IPS DF 4.7 (cell line): ENCODE results near the gene RBM8A.

ENCODE experiments used
- DNase-seq: peaks from one replicate; pipeline ENCODE4 v3.0.0-alpha.2; 2013; ENCODE audit warnings: low spot score; ENCODE audit errors: extremely low read depth

RBM8A gene

DNA sequence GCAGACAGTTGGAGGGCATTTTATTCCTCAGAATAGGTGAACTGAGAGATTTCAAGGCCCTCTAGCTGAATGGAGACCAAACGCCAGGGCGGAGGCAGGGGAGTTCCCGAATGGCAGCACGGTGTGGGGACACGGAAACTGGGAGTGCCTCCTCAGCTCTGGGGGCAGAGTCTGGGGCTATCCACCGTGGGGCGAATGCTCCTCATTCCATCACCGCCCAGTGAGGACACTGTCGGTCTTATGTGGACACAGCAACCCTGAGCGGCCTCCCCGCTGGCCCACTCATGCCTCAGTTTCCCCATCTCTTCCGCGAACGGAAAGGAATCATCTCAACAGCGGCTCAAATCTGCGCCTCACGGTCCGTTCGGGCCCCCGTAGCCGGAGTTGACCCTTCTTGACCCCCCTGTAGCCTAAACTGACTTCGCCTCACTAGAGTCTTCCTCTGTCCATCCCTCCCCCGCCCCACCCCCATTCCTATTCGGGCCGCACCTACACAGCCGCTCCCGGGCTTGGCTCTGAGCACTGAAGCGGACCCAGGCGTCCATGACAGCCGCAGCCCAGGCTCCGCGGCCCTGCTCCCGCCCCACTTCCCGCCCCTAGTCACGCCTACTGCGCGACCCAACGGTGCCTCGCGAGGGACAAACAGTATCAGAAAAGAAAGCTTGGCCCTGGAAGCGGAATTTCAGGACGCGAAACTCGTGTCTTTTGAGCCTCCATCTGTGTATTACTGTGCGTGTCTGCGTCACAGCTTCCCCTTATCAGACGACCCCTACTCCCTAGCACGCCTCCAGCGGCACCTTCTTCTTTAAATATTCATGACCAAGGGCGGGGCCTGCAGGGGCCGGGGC is 8.9 kb downstream of the RBM8A start, which contains the start of gene PEX11B:
Gene PEX11B, minus strand, starts transcription at position 574 of the 848 bp plus-strand sequence. Its CDS starts 29 bp downstream, at position 545.
- DNase-seq, result no peak

DNA sequence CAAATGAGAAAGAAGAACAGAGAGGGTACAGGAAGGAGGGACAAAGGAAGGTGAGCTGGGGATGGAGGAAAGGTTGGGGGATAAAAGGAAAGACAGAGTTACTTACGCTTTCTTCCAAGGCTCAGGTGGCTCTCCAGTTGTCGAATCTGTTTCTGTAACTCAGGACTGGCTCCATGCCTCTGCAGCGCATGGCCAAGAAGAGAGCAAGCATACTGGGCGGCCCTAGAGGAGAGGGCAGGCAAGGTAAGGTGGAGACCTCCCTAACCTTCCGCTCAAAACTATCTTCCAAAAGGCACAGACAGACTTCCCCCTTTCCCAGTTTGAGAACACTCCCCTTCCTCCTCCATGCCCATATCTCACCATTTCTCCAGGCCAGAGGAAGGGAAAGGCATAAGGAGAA is 9.7 kb downstream of the RBM8A start:
- no peak for DNase-seq

DNA sequence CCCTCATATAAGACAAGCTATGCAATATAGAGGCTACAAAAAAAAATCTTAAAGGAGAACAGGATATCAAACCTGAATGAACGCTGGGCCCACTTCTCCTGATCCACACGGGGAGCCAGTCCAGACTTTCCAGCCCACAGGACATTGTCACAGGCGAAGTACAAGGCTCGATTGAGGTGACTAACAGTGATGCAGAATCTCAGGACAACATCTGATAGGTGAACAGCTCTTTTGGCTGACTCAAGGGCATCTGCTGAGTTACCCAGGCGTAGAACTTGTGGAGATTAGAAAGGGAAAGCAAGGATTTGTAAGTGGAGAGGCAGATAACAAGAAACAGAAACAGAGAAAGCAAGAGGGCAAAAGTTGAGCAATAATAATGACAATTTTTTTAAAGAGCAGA is 10.5 kb downstream of the RBM8A start:
- DNase-seq, result no peak

DNA sequence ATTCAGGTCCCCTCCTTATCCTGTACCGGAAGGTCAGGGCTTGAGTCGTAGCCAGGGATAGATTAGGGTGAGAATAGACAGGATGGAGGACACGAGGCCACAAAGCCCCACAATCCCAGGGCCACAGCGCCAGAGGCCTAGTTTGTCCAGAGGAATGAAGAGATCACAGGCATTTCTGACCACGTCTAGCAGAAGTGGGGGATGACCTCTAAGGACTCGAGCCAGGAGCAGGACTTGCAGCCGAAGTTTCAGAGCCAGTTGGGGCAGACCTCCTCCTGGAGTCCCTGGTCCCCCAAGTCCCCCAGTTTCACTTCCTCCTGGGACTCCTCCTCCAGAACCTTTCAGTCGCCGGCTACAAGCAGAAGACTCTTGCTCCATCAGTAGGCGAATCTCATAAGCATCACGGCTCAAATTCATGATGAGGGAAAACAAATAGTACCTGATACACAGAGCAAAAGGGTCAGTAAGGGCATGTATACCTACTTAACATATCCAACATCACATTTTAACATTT is 15.1 kb downstream of the RBM8A start:
- no peak for DNase-seq

DNA sequence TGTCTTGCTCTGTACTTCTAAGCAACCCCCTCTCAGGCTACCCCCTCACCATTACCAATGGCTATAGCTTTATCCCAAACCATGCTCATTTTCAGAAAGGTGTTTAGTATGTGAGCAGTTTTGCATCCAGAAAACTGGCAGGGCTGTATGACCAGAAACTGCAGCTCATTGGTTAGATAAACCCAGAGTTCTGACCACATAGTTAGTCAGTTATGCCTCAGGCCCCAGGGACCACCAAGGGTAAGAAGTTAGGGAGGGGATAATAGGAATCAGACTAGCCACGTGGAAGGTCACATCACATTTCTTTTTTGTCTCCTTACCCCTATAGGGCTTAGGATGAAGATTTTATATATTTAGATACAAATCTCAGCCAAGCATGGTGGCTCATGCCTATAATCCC is 18.6 kb downstream of the RBM8A start:
- DNase-seq, result no peak

DNA sequence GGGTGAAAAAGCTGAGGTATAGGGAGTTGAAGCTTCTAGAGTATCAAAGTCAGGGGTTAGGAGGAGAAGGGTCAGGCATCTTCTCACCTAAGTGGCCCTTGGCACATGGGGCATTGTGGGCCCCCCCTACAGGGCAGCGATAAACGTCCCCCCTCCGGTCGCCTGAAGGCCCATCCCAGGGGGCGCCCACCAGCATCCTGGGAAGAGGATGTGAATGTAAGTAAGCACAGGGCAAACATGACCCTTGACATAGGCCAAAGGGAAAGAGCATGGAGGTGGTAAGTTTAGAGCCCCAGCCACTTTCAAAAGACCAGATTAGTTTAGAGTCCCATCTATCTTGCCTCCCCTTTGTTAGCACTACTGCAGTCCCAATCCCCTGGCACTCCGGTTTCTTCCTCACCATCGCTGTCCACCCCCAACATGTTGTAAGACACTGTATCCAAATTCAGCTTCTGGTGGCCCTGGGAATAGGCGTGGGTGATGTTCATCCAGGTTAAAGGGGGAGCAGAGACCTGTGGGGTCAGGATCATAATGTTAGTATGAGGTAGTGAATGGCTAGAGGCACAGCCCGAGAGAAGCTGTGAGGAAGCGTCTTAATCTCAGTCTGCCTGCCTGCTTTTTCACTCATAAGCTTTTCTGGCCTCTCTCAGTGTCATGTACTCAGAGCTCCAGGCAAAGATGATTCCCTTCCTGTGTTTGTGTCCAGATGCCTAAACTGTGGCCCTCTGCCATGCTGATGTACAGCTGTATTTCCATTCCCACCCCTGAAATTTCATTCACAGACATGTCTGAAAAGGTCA is 20.1 kb downstream of the RBM8A start:
- DNase-seq, result no peak

DNA sequence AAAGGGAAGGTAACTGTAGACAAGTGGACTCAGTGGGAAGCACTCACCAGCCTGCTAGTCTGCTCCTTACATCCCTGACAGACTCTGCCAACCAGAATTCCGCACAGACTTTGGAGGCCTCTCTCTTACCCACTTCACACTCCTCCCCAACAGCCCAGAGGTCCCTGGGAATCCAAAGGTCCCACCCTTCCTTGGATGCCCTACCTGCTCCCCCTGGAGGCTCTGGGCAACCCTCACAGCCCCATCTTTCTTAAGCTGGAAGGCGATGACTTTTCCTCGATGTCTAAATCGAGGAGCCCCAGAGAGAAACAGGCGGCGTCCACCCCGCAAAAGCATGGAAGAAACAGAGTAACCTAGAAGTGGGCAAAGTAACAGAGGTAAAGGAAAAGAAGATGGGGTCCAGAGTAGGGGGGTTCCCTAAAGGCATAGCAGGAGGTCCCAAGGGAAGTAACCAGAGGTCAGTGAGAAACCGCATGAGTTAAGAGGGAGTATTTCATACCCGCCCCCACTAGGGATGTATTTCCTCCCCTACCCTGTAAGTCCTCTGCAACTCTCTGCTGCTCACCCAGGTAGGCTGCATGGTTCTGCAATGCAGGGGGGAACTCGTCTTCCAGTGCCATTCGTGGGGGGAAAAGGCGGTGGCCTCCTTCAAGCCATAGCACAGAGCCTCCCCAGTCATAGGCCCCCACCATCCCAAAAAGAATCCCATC is 25.8 kb downstream of the RBM8A start:
- no peak for DNase-seq

DNA sequence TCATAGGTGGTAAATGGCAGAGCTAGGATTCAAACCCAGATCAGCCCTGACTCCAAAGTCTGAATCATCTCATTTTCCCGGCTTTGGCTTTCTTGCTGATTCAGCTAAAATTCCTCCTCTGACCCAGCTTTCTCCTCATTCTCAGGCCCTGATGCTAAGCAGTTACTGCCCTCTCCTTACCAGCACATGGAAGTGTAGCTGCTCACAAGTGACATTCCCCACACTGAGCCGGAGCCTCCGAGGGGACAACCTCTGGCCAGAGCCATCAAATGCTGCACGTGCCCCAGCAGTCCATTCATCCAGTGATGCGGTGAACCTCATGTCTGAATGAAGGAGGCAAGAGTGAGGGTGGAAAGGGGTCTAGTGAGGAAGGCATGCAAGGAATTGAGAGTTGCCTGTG is 28.5 kb downstream of the RBM8A start:
- DNase-seq, result no peak

DNA sequence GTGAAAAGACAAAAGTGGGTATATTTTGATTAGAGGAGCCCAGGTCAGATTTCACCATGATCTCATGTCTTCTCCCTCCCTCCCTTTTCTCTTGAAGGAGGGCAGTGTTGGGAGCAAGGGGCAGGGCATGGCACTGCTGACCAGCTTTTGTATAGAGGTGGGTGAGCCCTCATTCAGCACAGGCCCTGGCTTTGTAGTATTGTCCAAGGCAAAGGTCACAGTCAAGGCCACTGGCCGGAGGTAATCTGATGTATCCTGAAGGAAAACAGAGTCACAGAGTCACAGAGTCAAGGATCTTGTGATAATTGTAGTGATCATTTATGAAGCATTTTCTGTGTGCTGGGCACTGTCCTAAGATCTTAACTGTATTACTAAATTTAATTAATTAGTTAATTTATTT is 29.3 kb downstream of the RBM8A start:
- no peak for DNase-seq

DNA sequence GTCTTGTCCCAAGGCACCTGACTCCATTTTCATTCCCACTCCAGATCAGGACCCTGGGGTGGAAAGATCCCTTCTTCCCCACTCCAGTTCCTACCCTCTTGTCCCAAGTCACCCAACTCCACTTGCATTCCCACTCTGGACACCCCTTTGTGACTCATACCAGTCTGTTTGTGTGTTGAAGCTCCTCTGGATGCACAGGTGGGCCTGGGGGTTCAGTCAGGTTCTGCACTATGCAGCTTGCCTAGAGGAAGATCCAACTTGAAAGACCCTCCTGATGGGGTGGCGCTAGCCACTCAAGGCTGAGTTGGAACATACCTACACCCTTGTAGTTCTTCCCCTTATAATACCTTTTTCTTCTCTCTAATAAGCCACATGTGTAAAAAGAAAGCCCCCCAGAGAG is 31.8 kb downstream of the RBM8A start:
- no peak for DNase-seq

DNA sequence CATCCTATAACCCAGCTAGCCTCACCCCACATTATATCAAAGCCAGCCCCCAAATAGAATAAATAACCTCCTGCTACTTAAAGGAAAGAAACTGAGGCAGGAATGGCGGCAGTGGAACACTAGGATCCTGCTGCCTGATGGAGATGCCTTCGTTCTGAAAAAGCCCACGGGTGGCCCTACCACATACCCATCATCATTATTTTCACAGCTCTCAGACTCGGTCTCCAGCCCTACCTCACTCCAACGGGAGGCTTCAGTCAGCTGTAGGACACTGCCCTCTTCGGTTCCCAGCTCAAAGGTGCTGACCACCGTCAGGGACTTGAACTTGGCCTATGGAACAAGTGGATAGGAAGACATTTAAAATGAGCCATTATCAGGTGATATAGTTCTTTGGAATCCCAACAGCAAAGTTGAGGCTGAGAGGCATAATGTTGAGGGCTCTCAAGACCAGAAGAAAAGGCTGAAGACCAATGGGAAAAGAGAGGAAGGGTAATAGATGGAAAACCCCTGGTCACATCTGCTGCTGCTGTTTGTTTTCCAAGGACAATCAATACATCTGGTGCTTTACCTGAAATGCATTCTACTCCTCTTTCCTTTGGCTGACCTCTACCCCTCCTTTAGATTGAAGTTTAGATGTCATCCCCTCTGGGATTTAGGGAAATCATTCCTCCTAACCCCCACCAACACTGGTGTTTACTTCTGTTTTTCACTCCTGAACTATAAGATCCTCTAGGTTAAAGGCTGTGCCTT is 33.8 kb downstream of the RBM8A start:
- DNase-seq, result no peak

DNA sequence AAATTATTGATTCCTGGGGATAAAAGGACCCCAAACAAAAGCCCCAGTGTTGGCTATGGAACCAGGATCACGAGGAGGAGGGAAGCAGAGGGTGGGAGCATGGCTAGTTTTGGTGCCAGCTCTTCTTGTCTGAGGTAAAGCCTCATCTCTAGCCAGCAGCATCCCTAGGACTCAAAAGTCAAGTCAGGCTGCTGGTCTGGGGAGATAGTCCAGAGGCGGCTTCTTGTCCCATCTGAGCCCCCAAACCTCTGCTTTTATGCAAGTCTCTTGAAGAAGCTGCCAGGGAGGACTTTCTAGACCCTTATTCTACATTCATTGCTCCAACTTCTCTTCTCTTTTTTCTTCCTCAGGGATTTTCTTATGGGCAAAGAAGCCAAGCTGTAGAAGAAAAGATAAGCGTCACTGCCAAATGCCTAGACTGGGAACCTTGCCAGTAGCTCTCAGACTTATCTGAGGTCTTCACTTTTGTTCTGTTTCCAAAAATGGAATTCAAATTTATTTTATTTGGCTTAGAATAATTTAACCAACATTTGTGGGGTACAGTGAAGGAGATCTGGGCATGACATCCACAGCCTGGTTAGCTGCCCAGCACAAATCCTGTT is 34.7 kb downstream of the RBM8A start:
- no peak for DNase-seq

DNA sequence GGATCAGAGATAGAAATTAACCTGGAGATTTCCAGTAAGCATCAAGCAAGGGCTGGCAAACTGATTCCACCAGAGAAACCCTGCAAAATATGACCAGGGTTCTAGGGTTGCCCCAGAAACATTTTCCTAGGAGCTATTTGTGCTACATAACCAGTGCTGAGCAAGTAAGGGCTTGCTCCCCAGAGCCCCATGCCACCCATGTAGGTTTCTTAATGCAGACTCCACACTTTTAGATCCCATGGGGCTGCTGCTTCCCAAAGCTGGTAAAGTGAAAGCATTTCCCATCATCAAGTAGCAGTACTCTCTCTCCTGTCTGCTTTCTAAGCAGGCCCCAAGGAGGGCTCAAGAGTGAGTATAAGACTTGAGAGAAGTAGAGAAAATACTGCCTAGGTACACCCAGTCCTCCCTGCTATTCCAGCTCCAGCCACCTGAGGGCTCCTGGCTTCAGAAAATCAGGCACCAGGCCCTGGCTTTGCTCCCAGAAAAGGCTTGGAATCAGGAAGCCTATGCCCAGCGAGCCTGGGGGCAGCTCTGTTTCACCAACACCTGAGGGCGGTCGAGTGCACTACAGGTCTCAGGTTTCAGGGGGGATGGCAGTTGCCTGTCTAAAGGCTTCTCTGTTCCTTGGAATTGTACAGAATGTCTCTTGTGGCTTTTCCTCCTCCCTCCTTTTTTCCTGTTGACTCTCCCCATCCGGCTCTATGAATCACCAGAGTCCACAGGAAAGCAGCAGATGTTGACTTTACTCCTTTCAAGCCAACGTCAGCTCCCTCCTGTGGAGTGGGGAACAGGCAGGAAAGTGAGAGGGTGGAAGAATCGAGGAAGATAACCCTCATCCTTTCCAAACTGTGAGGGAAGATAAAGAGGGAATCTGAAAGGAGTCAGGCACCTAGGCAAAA is 35.4 kb downstream of the RBM8A start:
- DNase-seq, result peak; percentile 96

DNA sequence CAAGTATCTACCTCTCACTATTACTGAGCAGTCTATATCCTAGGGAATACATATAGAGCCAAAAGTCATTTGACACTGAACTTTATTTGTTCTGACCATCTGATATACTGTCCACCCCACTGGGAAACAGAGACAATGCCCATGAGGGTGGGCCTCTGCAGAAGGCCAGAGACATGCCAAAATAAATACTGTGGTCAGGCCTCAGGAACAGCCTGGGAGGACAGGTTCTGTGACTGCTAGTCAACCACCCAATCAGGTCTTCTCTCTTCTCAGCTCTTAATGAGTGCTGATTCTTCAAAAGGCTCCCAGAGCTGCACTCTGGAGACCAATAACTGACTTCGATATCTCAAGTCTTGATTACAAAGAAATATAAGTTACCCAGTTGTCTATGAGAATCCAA is 36.1 kb downstream of the RBM8A start:
- no peak for DNase-seq

DNA sequence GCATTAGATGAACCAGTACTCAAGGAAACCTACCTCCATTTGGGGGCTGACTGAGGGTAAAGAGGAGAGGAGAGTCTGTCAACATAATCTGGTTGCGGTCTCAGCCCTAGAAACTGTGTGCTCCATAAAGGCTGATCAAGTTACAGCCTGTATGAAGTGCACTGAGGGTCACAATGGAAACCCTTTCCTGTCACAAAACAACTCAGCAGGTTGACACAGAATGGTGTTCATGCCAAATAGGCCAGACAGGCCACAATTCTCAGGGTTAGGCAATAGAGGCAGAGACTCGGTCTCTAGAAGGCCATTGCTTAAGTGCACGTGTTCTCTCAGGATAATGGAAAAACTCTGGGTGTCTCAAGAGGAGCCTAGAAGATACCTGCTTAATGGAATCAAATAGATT is 37.6 kb downstream of the RBM8A start:
- no peak for DNase-seq

DNA sequence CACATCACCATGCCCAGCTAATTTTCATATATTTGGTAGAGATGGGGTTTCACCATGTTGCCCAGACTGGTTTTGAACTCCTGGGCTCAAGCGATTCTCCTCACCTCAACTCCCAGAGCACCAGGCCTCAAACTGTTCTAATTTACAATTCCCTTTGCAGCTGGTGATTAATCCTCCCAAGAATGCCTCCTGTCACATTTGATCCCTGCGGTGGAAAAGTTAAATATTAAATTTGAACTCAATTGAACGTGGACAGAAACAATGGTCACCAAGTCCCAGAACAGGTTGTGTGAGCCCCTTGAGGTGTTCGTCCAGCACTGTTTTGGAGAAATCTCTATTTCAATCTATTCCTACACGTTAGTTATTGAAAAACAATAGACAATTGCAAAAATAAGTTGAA is 39.7 kb downstream of the RBM8A start:
- no peak for DNase-seq

DNA sequence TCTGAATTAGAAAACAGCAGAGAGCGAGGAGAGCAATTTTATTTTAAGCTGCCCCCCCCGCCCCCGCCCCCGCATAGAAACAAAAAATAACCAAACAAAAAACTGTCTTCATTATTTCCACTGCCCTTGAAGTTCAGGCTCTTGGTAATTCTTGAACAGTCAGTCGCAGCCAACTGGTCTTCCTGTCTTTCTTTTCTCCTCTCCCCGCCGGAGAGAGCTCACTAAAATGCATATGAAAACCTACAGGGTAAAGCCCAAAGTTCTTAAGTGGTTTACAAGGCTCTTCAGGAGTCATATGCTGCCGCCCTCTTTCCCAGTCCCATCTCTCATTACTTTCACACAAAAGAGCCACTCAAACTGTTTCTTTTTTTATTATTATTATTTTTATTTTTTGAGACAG is 40.5 kb downstream of the RBM8A start:
- no peak for DNase-seq

DNA sequence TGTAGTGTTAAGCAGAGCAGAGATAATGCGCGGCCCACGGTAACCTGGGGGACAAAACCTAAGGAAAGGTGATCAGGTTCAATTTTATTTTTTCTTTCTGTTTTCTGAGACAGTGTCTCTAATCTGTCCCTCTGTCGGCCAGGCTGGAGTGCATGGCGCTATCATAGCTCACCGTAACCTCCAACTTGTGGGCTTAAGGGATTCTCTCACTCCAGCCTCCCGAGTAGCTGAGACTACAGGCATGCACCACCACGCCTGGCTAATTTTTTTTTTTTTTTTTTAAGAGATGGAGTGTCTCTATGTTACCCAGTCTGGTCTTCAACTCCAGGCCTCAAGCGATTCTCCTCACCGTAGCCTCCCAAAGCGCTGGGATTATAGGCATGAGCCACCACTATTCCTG is 40.9 kb downstream of the RBM8A start:
- DNase-seq, result no peak

DNA sequence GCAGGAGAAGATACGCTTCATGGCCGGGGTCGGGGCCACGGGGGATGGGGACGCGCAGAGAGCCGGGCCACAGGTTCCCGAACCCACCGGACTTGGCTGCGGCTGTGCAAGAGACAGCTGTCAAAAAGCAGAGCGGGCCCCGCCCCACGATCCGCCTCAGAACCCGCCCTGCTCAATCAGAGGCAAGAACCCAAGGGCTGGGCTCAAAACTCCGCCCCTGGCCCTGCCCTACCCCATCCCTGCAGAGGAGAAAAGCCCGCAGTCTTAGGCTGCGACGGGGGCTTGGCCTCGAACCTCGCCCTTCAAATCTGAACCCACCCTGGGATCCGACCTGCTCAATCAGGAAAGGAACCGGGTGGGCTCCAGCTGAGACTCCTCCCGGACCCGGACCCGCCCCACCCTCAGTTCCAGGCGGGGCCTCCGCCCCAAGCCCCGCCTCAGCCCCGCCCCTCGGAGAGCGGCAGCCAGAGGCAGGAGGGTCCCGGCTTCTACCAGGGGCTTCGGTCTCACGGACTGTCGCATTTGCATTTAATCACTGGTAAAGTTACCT is 41.5 kb downstream of the RBM8A start, which contains the start of gene ANKRD35:
Gene ANKRD35, minus strand, starts transcription at position 129 of the 550 bp plus-strand sequence. Its CDS starts 108 bp downstream, at position 21.
- no peak for DNase-seq
